DND-41 (cell line): ENCODE measurements around the gene PGK2.

Experiments used
- EZH2 ChIP-seq: IDR thresholded peaks from 3 replicates; pipeline ENCODE4 v1.6.1; 2012; ENCODE audit warnings: borderline replicate concordance, low read depth, mild to moderate bottlenecking, moderate library complexity, low read length, inconsistent platforms; ENCODE audit not compliant: severe bottlenecking
- TF ChIP-seq, protein P1 (sequence below): IDR thresholded peaks from 2 replicates; pipeline ENCODE4 v1.5.1; 2012; ENCODE audit warnings: borderline replicate concordance, low read length, moderate library complexity, mild to moderate bottlenecking; ENCODE audit not compliant: poor library complexity, severe bottlenecking; ENCODE audit errors: extremely low read depth

DNA sequence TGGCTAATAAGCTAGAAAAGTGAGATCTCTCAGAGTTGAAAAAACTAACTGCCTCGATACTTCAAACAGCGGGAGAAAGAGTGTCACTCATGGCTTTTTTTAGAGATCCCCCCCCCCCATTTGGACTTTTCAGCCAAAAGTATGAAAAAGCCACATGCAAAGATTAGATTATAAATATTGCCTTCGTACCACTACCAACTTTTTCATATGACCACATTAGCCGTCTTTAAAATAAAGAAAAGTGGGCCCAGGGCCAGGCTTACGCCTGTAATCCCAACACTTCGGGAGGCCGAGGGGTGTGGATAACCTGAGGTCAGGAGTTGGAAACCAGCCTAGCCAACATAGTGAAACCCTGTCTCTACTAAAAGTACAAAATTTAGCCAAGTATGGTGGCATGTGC is 4.4 kb downstream of the PGK2 start:
- TF ChIP-seq, protein P1, sequence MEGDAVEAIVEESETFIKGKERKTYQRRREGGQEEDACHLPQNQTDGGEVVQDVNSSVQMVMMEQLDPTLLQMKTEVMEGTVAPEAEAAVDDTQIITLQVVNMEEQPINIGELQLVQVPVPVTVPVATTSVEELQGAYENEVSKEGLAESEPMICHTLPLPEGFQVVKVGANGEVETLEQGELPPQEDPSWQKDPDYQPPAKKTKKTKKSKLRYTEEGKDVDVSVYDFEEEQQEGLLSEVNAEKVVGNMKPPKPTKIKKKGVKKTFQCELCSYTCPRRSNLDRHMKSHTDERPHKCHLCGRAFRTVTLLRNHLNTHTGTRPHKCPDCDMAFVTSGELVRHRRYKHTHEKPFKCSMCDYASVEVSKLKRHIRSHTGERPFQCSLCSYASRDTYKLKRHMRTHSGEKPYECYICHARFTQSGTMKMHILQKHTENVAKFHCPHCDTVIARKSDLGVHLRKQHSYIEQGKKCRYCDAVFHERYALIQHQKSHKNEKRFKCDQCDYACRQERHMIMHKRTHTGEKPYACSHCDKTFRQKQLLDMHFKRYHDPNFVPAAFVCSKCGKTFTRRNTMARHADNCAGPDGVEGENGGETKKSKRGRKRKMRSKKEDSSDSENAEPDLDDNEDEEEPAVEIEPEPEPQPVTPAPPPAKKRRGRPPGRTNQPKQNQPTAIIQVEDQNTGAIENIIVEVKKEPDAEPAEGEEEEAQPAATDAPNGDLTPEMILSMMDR = no peak
- TF ChIP-seq EZH2 = no peak
